Posterior vena cava (tissue), 2 donors: ENCODE measurements around the gene MRPL48. TPM values are rescaled to one million over a fixed set of nuclear protein-coding genes. Genes with fewer than 3 reads are reported as not detected.
A peak's percentile ranks its signal among the peaks of the same experiment; 100 is the strongest.
"Not testable (repeated sequence)": the region's sequence is repeated elsewhere in the genome, so short reads cannot be mapped to it uniquely, and the experiment has no call there.

Experiments used
- DNase-seq: peaks from one replicate; pipeline ENCODE4 v3.0.0-alpha.2; 2020; ENCODE audit warnings: low spot score
- intact Hi-C, 2 donors: fragments of 100-400 bp; cut with DNase I; formaldehyde crosslinking; loops; one replicate each; pipeline versions ENCODE4 v1.14.1 to v1.14.2; 2022 to 2023
- total RNA-seq, 2 donors: library from RNA; stranded (reverse); fragmentation: NEBNext Ultra II Directional; extraction: Animal tissue kit (Norgen Biotek cat#: 25700); gene quantifications; one replicate each; pipeline ENCODE4 v1.2.1, GENCODE V29; 2021
- donor health status: DM: yes; HTN: yes; CAD: no.
- donor health status: DM: yes; HTN: yes; CAD: no.

MRPL48 gene
- total RNA-seq, 2 donors from 2014 or later: 15.8 to 17.1 TPM

DNA sequence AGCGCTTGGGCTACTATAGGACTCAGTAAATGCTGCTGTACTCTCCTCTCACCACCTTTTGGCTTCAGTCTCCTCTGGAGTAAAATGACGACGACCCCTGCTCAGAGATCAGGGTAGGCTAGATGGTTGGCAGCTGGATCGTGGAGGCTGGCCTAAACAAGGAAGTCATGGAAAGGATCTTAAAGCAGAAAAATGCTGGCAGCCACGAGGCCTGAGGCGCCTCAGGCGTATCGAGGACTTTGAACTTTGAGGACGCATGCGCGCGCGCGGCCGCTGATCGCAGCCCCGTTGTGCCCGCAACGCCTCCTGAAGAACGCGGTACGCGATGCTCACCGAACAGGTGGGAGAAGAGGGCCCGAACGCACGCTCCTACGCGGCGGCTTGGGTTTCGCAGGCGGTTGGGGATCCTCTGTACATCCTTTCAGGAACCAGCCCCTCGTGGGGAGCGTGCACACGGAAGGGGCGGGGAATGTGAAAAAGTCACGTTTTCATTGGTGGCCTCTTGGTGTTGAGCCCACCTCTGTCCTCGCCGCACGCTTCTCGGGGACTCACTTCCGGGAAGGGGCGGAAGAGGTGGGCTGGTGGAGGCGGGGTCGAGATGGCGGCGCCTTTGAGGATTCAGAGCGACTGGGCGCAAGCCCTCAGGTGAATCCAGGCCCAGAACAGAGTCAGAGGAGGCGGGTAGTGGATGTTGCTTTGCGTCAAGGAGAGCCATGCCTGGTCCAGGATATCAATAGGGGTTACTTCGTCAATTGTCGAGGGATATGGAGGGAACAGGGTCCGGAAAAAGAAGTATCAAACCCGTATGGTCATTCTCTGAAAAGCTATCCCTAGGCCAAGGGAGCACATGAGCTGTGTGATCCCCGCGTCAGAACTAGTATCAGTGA is 89.0 kb downstream of the MRPL48 start, which contains the start of the genes COA4 and PAAF1:
Gene COA4 (minus strand): TSS at position 423 of the 887 bp plus-strand sequence. CDS start 3,468 bp downstream, outside the sequence.
Gene PAAF1 (plus strand): TSS at position 576 of the 887 bp plus-strand sequence. CDS start 23 bp downstream, at position 599.
- DNase-seq: peak; percentile 97
- intact Hi-C loops: no loop called here

DNA sequence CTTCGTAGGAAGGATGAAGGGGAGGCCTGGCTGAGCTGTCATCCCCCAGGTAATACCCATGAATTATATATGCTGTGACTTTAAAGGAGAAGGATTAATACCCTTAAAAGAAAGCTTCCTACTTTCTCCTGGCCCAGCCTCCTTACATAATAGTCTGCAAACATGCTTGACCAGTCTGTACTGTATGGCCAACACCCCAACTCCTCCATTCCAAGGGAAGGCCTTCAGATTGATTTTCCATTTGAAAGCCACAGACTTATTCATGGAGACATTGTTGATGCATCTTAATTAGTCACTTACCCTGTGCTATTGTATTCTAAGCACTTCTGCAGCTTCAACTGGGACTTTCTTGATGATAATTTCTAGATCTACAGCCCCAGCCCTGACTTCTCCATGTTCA is 91.1 kb downstream of the MRPL48 start:
- DNase-seq: no peak
- intact Hi-C loops: no loop called here

DNA sequence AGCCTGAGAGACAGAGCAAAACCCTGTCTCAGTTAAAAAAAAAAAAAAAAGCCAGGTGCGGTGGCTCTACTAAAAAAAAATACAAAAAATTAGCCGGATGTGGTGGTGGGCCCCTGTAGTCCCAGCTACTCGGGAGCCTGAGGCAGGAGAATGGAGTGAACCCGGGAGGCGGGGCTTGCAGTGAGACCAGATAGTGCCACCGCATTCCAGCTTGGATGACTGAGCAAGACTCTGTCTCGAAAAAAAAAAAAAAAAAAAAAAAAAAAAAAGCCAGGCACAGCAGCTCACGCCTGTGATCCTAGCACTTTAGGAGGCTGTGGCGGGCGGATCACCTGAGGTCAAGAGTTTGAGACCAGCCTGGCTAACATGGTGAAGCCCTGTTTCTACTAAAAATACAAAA is 92.8 kb downstream of the MRPL48 start:
- intact Hi-C loops, DNase-seq: not testable (repeated sequence)

DNA sequence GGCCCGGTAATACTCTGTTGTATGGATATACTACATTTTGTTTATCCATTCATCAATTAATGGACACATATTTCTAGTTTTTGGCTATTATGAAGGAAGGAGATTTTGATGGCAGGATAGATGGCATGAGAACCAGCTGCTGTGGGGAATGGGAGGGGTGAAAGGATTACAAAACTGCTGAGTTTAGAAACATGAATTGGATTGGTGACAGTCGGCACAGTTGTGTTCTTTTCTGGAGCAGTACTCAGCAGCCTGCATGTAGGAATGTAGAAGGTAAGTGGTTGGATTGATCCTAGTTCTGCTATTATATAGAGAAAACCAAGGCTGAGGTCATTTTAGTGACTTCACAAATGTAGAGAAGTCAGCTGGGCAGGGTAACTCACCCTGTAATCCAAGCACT is 96.2 kb downstream of the MRPL48 start:
- no peak for DNase-seq
- intact Hi-C loops: no loop called here

DNA sequence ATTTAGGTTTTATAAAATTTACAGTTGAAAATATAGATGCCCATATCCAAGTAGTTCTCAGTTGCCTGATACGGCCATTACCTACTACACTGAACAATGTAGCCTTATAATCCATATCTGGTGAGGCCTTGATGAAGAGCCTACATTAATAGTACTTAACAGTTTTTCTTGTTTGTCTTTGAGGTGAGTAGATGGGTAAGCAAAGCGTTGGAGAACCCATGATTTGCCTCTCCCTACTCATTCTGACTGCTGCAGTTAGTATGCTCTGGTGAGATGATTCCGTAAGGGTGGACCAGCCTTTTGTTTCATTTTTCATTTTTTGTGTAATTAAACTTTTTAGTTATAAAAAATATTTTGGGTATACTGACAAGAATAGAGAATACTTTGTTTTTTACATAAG is 100.6 kb downstream of the MRPL48 start:
- no peak for DNase-seq
- intact Hi-C loops: no loop called here

DNA sequence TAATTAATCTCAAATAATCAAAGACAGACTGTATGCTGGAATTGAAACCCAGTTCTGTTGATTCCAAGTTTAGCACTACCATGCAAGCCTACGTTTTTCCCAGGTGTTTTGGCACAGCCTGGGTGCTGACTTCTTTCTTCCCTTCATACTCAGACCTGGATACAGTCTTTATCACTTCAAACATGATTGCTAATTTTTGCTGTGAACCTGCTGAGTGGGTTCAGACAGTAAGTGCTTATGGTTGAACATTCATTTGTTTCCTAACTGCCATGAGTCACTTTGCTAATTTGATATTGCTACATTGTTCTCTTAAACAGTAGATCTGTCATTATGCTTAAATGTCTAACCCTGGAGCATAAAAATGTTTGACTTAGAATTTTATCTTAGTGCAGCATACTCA is 101.3 kb downstream of the MRPL48 start:
- DNase-seq: no peak
- intact Hi-C loops: no loop called here

DNA sequence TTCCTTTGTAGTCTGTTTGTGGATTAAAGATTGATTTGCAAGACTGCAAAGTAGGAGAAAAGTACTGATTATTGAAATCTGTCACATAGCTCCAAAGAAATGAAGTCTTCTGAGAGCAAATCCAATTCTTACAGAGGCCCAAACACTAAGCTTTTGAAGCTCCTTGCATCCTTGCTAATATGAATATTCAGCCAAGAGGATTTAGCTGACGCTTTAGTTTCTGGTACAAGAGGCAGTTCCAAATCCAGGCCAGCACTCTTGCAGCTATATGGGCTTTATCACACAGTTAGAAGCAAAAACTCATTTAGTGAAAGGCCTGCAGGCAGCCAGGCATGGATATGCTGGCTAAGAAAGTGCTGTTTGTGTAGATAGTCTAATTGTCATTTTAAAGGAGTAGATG is 101.9 kb downstream of the MRPL48 start:
- no peak for DNase-seq
- intact Hi-C loops: no loop called here

DNA sequence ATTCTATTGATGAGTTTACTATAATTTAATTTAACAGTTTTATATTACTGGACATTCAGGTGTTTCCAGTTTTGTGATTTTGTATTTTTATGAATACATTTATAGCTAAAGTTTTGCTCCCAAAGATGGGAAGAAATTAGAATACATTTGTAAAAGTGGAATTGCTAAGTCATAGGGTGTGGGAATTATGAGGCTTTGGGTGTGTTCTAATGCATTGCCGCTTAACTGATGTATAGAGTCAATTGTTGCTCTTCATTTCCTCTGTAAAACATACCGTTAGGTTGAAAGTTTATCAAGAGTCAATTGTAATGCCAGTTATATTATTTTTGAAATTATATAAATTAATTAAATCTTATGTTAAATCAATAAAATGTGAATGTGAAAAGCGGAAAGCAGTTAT is 105.4 kb downstream of the MRPL48 start:
- intact Hi-C loops: no loop called here
- no peak for DNase-seq

DNA sequence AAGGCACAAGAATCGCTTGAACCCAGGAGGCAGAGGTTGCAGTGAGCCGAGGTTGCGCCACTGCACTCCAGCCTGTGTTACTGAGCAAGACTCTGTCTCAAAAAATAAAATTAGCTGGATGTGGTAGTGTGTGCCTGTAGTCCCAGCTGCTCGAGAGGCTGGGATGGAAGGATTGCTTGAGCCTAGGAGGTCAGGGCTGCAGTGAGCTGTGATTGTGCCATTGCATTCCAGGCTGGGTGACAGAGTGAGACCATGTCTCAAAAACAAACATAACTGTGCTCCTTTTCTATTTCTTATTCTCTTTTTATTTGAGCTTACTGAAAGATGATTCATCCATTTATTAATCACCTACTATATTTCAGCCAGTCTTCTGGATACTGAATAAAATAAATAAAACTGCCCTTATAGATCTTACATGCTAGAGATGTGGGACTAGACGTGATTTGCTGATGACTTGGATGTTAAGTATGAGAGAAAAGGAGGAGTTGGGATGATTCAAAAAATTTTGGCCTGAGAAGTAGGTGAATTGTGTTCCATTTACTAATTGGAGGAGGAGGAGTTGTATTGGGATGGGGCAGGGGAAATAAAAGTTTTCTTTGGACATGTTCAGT is 107.2 kb downstream of the MRPL48 start:
- DNase-seq: no peak
- intact Hi-C loops: no loop called here

DNA sequence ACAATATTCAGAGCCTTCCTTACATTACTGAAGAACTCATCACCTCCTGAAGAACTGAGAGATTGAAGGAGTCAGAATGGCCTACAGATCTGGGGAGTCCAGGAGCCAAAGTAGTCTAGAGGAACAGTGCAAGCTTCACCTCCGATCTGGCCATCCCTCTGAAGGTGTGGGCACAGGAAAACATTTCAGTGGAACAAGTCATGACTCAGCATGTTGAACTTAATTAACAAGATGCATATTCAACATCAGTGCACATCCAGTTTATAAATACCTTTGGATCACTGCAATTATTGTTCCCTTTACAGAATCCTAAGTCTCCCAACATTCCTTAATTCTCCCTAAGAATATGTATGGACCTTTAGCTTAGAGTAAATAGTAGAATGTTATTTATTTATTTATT is 114.6 kb downstream of the MRPL48 start:
- no peak for DNase-seq
- intact Hi-C loops: no loop called here

DNA sequence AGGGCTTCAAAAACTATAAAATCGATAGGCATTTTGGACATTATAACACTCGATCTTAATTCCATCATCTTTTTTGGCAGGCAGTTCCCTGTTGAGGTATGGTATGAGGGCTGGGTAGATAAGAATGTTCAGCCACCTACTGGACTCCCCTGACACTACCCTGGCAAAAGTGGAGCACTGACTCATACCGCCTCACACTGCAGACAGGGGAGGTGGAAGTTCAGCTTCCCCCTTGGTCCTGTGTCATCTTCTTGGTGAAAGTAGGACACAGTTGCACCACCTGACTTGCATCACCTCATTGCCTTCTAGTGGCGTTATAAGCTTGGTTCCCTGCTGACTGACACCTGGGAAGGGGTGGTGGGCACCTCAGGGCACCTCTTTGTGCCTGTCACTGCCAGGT is 119.5 kb downstream of the MRPL48 start:
- intact Hi-C loops: no loop called here
- DNase-seq: no peak

DNA sequence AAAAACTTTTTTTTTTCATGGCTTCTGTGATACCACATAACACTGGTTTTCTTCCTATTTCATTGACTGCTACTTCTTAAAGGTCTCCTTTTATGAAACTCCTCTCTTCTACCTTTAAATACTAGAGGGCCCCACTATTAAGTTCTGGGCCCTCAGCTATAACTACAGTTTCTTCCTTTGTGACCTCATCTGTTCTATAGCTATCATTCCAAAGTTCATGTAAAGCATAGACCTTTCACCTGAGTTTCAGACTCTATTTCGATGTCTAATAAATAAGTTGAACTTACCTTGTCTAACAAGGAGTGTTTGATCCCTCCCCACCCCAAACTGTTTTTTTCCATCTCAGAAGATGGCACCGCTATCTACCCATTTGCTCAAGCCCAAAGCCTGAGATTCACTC is 124.4 kb downstream of the MRPL48 start:
- intact Hi-C loops: no loop called here
- DNase-seq: no peak

DNA sequence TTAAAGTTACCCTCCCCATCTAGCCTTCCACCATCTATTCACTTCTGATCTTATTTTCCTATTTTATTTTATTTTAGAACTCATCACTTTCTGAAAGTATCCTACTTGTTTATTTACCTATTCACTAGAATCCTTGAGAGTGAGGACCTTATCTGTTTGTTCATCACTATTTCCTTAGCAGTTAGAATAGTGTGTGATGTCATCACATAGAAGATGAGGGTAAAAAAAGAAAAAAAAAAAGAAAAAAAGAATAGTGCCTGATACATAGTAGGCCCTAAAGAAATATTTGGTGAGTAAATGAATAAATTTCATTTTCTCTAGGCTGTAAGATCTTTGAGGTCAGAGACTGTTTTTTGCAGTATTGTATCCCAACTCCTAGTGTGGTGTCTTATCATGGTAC is 125.8 kb downstream of the MRPL48 start:
- intact Hi-C loops: no loop called here
- no peak for DNase-seq

DNA sequence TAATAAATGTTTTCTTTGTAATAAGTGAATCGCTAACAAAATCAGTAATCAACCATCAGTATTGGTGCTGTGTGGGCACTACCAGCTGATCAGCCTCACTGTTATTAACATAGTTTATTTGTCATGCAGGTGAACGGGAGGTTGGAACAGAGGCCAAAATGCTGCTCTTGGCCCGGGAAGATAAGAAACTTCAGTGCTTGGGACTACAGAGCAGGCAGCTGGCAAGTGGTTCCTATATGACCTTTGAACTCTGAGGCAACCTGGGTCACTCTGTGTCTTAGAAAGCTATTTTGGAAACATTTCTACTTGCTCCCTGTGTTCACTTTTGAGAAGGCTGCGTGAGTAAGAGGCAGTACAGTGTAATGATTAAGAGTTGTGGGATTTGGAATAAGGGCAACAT is 126.6 kb downstream of the MRPL48 start:
- intact Hi-C loops: no loop called here
- DNase-seq: no peak

Other genes starting within 250 kb of the MRPL48 start
- gene FAM168A, start 189.8 kb upstream of the MRPL48 start, total RNA-seq: 10 to 100 TPM; 32.7 to 38.3 TPM
- gene PLEKHB1, start 141.3 kb upstream of the MRPL48 start, total RNA-seq: 1 to 10 TPM; 2.5 to 2.8 TPM
- gene RAB6A, start 26.8 kb upstream of the MRPL48 start, total RNA-seq: 100 to 1,000 TPM; 118 to 140 TPM
- 10 to 100 TPM; 36.3 to 37.2 TPM for gene COA4, start 89.0 kb downstream of the MRPL48 start, total RNA-seq
- 10 to 100 TPM in 1 of 2 donors, 1 to 10 TPM in 1; 9.5 to 14.6 TPM for gene PAAF1, start 89.1 kb downstream of the MRPL48 start, total RNA-seq
- not detected for gene DNAJB13, start 163.2 kb downstream of the MRPL48 start, total RNA-seq
- gene UCP2, start 195.0 kb downstream of the MRPL48 start, total RNA-seq: 10 to 100 TPM; 22.8 to 38.7 TPM
- gene UCP3, start 221.2 kb downstream of the MRPL48 start, total RNA-seq: 1 to 10 TPM; 1.1 to 1.9 TPM